ENCODE measurements around the gene NEK4. TPM values are rescaled to one million over a fixed set of nuclear protein-coding genes. Genes with fewer than 3 reads are reported as not detected.

Gene NEK4
- total and polyA plus RNA-seq, 2 of the 13 experiments (the other 11 are each of a cell fraction or from before 2014, with no cell fraction given): 16.5 to 38.0 TPM

GRCh38 chr3:52770496-52771333, at the start of gene NEK4 (continued):
- TF ChIP-seq ZNF720 (CRISPR knock-in tag; IDR thresholded peaks at IDR 0.05) (no peak), MLXIP (CRISPR knock-in tag; IDR thresholded peaks at IDR 0.05; ENCODE audit: borderline replicate concordance) (no peak), FOXA1 (IDR thresholded peaks at IDR 0.05) (no peak), FOXA1 (CRISPR knock-in tag; IDR thresholded peaks at IDR 0.05) (no peak), PHF21A (CRISPR knock-in tag; IDR thresholded peaks at IDR 0.05) (no peak; the same call in none of the 2 replicates), ZNF883 (CRISPR knock-in tag; IDR thresholded peaks at IDR 0.05; ENCODE audit: not compliant biosample characterization) (peak; percentile 73), SMARCE1 (IDR thresholded peaks at IDR 0.05; ENCODE audit: borderline replicate concordance) (no peak), ZNF205 (CRISPR knock-in tag; IDR thresholded peaks at IDR 0.05) (no peak), ZNF569 (CRISPR knock-in tag; IDR thresholded peaks at IDR 0.05; ENCODE audit: borderline replicate concordance) (peak; percentile 83; the same call in 1 of the 2 replicates), ZNF468 (CRISPR knock-in tag; IDR thresholded peaks at IDR 0.05) (no peak)
- TF ChIP-seq, protein P1, sequence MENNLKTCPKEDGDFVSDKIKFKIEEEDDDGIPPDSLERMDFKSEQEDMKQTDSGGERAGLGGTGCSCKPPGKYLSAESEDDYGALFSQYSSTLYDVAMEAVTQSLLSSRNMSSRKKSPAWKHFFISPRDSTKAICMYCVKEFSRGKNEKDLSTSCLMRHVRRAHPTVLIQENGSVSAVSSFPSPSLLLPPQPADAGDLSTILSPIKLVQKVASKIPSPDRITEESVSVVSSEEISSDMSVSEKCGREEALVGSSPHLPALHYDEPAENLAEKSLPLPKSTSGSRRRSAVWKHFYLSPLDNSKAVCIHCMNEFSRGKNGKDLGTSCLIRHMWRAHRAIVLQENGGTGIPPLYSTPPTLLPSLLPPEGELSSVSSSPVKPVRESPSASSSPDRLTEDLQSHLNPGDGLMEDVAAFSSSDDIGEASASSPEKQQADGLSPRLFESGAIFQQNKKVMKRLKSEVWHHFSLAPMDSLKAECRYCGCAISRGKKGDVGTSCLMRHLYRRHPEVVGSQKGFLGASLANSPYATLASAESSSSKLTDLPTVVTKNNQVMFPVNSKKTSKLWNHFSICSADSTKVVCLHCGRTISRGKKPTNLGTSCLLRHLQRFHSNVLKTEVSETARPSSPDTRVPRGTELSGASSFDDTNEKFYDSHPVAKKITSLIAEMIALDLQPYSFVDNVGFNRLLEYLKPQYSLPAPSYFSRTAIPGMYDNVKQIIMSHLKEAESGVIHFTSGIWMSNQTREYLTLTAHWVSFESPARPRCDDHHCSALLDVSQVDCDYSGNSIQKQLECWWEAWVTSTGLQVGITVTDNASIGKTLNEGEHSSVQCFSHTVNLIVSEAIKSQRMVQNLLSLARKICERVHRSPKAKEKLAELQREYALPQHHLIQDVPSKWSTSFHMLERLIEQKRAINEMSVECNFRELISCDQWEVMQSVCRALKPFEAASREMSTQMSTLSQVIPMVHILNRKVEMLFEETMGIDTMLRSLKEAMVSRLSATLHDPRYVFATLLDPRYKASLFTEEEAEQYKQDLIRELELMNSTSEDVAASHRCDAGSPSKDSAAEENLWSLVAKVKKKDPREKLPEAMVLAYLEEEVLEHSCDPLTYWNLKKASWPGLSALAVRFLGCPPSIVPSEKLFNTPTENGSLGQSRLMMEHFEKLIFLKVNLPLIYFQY (CRISPR knock-in tag; IDR thresholded peaks at IDR 0.05; ENCODE audit: borderline replicate concordance): 0 out of 2 replicates have a peak, but pooled peaks have one; percentile 53
- TF ChIP-seq, protein P2, sequence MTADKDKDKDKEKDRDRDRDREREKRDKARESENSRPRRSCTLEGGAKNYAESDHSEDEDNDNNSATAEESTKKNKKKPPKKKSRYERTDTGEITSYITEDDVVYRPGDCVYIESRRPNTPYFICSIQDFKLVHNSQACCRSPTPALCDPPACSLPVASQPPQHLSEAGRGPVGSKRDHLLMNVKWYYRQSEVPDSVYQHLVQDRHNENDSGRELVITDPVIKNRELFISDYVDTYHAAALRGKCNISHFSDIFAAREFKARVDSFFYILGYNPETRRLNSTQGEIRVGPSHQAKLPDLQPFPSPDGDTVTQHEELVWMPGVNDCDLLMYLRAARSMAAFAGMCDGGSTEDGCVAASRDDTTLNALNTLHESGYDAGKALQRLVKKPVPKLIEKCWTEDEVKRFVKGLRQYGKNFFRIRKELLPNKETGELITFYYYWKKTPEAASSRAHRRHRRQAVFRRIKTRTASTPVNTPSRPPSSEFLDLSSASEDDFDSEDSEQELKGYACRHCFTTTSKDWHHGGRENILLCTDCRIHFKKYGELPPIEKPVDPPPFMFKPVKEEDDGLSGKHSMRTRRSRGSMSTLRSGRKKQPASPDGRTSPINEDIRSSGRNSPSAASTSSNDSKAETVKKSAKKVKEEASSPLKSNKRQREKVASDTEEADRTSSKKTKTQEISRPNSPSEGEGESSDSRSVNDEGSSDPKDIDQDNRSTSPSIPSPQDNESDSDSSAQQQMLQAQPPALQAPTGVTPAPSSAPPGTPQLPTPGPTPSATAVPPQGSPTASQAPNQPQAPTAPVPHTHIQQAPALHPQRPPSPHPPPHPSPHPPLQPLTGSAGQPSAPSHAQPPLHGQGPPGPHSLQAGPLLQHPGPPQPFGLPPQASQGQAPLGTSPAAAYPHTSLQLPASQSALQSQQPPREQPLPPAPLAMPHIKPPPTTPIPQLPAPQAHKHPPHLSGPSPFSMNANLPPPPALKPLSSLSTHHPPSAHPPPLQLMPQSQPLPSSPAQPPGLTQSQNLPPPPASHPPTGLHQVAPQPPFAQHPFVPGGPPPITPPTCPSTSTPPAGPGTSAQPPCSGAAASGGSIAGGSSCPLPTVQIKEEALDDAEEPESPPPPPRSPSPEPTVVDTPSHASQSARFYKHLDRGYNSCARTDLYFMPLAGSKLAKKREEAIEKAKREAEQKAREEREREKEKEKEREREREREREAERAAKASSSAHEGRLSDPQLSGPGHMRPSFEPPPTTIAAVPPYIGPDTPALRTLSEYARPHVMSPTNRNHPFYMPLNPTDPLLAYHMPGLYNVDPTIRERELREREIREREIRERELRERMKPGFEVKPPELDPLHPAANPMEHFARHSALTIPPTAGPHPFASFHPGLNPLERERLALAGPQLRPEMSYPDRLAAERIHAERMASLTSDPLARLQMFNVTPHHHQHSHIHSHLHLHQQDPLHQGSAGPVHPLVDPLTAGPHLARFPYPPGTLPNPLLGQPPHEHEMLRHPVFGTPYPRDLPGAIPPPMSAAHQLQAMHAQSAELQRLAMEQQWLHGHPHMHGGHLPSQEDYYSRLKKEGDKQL (CRISPR knock-in tag; IDR thresholded peaks at IDR 0.05; ENCODE audit: low read depth): no peak
- TF ChIP-seq, protein P3, sequence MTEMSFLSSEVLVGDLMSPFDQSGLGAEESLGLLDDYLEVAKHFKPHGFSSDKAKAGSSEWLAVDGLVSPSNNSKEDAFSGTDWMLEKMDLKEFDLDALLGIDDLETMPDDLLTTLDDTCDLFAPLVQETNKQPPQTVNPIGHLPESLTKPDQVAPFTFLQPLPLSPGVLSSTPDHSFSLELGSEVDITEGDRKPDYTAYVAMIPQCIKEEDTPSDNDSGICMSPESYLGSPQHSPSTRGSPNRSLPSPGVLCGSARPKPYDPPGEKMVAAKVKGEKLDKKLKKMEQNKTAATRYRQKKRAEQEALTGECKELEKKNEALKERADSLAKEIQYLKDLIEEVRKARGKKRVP (CRISPR knock-in tag; IDR thresholded peaks at IDR 0.05): no peak

Data from HepG2 (cell line).